GM19023 (cell line): Measurements from ENCODE around the gene NR1H2.
"Not testable (repeated sequence)": the region's sequence is repeated elsewhere in the genome, so short reads cannot be mapped to it uniquely, and the experiment has no call there.

Source experiments
- ATAC-seq: cut with Tn5 transposase; IDR thresholded peaks from one replicate; pipeline ENCODE4 v1.9.1; 2021; ENCODE audit warnings: mild to moderate bottlenecking, moderate library complexity; ENCODE audit not compliant: unreplicated experiment

NR1H2 gene

GRCh38 chr19:50376166-50377050 is at the start of gene NR1H2:
TSS of gene NR1H2 (plus strand) at chr19:50376457. CDS start at chr19:50377606, 1,149 bp downstream.
- ATAC-seq = peak; percentile 81

DNA sequence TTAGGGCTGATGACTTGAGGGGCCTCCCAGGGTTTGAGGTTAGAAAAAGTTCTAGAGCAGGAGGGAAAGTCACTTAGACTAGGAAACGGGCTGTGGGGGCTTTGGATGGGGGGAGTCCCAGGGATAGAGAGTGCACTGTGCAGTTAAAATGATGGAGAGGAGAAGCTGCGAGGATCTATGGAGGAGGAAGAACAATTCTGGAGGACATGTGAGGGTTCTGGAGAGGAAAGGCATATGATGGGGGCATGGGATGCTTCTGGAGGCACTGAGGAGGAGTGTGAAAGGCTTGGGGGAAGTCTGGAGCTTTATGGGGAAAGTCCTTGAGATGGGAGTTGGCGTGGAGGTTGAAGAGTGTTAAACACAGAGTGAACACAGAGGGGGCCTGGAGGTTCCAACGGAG is 49.2 kb upstream of the NR1H2 start:
- ATAC-seq = no peak

DNA sequence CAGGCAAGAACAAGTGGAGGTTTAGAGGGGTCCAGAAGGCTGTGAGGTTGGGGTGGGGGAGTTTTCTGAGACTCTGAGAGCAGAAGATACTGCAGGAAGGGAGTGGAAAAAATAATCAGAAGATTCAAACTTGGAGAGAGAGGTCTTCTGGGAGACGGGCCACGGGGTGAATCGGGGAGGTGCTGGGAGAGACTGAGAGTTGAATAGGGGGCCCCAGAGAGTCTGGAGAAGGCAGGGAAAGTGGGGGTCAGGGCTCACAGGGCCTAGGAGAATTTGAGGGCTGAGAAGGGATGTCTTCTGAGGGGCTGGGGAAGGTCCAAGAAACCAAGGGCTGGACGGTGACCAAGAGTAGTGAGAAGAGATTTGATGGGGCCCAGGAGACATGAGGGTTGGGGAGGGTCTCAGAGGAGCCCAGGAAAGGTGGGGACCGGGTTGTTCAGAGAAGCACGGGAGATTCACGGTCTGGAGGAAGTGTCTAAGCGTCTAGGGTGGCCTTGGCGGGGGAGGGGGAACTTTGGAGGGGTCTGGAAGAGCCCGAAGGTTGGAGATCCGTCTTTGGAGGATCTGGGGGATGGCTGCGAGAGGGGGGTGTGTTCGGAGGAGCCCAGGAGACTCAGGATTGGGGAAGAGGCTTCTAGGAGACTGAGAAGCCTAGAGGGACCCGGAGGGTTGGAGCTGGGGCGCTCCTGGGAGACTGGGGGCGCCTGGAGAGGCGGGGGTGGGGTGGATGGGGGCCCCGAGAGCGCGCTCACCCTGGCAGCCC is 48.6 kb upstream of the NR1H2 start:
- ATAC-seq = no peak

DNA sequence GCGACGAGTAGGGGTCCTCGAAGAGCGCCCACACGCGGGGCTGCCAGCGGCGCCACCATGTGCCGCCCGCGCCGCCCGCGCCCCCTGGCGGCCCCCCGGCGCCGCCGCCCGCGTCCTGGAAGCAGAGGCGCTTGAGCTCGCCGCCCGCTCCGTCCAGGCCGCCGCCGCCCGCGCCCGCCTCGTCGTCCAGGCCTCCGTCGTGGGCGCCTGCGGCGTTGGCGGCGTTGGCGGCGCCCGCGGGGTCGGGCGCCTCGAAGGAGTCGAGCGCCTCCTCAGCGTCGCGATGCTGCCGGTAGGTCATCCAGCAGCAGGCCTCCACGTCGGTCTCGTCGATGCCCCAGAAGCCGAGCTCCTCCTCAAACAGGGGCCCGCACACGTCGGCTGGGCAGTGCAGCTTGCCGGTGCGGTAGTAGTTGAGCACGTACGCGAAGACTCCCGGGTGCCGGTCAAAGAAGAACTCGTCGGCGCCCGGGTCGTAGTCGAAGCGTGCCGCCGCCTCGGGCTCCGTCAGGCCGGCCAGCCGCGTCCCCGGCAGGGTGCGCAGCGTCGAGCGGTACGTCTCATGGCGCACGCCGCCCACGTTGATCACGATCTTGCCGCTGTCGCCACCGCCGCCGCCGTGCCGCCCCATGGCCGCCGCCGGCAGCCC is 47.9 kb upstream of the NR1H2 start:
- no peak for ATAC-seq

DNA sequence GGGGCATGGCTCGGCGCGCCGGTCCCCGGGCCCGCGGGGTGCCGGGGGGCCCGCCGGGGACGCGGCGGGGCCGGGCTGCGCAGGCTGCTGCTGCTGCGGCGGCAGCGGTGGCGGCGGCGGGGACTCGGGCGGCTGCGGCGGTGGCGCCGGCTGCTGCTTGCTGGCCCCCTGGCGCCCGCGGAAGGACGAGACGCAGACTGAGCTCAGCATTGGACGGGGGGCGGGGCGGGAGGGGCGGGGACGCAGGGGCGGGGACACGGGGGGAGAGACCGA is 47.4 kb upstream of the NR1H2 start:
- no peak for ATAC-seq

GRCh38 chr19:50329146-50329925 is 46.9 kb upstream of the NR1H2 start, which contains the start of gene KCNC3:
TSS of gene KCNC3 (minus strand) at chr19:50329377. CDS start at chr19:50329082, 295 bp downstream.
- ATAC-seq = peak; percentile 52

DNA sequence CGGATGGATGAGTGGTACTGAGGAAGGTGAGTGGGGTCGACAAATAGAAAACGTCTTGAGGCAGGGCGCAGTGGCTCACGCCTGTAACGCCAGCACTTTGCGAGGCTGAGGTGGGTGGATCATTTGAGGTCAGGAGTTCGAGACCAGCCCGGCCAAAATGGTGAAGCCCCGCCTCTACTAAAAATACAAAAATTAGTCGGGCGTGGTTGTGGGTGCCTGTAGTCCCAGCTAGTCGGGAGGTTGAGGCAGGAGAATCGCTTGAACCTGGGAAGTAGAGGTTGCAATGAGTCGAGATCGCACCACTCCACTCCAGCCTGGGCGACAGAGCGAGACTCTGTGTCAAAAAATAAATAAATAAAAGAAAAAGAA is 46.3 kb upstream of the NR1H2 start:
- ATAC-seq = not testable (repeated sequence)

GRCh38 chr19:50330365-50331078 is 45.7 kb upstream of the NR1H2 start:
- ATAC-seq = no peak

GRCh38 chr19:50331221-50331993 is 44.9 kb upstream of the NR1H2 start:
- ATAC-seq = no peak

GRCh38 chr19:50331994-50332243 is 44.3 kb upstream of the NR1H2 start:
- ATAC-seq = no peak

- ATAC-seq = no peak
Measured at GRCh38 chr19:50332244-50333038, 43.8 kb upstream of the NR1H2 start.

DNA sequence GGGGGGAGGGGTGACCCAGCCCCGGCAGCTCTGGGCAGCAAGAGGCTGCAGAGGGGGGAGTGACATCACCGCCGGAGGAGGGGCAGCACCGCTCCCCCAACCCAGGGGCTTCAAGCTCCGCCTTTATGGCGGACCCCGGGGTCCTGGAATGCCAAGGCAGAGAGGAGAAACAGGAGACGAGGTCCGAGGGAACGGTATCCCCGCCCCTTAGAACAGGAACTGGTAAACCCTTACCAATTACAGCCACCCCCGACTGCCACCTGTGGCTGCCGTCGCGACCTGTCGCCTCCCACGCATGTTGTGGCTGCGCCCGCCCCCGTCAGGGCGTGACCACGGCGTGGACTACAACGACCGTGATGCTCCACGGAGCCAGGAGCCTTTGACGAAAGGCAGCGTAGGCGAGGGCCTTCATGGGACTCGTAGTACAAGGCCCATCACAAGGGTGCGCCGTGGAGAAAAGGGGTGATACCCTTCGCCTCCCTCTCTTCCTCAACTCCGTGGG is 43.0 kb upstream of the NR1H2 start:
- peak; percentile 37 for ATAC-seq

- peak; percentile 26 for ATAC-seq
Measured at GRCh38 chr19:50333737-50334617, 42.3 kb upstream of the NR1H2 start.

DNA sequence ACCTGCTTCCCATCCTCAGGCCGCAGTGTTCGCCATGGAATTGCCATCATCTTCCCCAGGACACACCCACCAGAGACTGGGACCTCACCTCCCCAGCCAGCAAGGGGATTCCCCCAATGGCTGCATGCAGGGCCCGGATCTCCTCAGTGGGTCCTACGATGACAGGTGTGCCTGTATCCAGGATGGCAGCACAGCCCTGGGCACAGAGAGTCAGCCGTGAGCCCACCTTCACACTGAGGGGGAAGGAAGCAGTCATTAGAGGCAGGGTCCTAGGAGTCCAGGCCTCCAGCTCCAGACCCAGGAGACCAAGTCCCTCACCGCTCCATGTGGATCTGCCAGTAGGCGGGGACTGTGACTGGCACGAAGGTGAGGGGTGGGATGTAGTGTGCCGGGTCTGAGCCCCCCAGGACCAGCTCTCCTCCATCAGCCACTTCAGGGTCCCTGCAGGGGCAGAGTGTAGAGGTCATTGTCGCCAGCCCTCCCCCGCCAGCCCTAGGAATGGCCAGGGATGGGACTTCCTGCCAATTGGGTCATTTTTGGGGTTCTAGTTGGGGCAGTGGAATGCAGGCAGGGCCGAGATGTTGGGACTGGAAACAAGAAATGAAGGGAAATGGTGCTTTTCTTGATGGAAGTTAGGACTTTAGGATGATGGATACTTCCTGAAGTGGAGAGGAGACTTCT is 41.4 kb upstream of the NR1H2 start:
- ATAC-seq = no peak

GRCh38 chr19:50337031-50337430 is 39.2 kb upstream of the NR1H2 start:
- ATAC-seq = not testable (repeated sequence)

DNA sequence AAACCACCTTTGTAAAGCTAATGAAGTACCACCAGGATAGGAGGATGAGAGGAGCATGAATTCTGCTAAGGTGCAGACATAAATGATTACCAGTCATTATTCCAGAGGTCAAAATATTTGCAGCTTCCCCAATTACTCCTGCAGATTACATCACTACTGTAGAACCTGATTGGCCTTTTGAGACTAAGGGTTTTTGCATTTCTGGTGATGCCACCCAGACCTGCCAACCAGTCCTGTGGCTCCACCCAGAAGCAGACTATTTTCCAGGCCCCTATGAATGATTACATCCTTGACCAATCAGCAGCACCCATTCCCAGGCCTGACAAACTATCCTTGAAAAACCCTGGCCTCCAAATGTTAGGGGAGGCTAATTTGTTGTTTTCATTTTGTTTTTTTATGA is 35.9 kb upstream of the NR1H2 start:
- no peak for ATAC-seq

DNA sequence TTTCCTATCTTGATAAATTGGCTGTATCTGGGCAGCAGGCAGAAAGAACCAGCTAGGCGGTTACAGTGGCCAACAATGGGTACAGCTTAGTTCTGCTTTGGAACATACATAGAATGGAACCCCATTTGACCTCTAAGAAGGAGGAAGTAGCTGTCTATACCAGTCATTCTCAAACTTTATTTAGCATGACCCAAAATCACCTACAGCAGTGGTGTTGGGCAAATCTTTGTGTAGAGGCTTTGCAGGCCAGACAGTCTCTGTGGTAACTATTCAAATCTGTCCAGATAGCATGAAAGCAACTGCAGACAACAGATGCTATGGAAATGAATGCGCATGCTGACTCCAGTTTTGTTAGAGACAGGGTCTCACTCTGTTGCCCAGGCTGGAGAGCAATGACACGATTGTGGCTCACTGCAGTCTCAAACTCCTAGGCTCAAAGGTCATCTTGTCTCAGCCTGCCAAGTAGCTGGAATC is 35.1 kb upstream of the NR1H2 start:
- ATAC-seq = peak; percentile 60
